ENCODE data around the gene TPPP3. TPM values are rescaled to one million over a fixed set of nuclear protein-coding genes. Genes with fewer than 3 reads are reported as not detected.
A peak's percentile ranks its signal among the peaks of the same experiment; 100 is the strongest.
"Not testable (repeated sequence)": the region's sequence is repeated elsewhere in the genome, so short reads cannot be mapped to it uniquely, and the experiment has no call there.

TPPP3 gene
- total RNA-seq, 2 experiments from 2014 or later: not detected

- Mint-ChIP-seq H3K36me3 (ENCODE audit: low read depth) (no peaks in the 10 kb centered on the region), H3K4me1 (ENCODE audit: low read depth) (no peaks in the 10 kb centered on the region), H3K27me3 (peaks cover 2% of the 10 kb centered on the region), H3K4me3 (no peak overlapping the region), H3K9me3 (no peaks in the 10 kb centered on the region), H3K27ac (no peak overlapping the region)
- no peak for ATAC-seq
- ChIA-PET POLR2A (no interaction called here), CTCF (interaction anchor here (1.2 to 2.4 kb wide), 2 partner anchors 15 to 20 kb away, joined by 3 to 7 read pairs; no protein-coding TSS in a partner anchor)
- intact Hi-C loops (cut with micrococcal nuclease): no loop called here
- no peak for TF ChIP-seq CTCF (IDR thresholded peaks at IDR 0.05)
- DNase-seq: no peak
These were observed 14.7 kb downstream of the TPPP3 start for GRCh38 chr16:67378642-67379041.

GRCh38 chr16:67376012-67376411, 17.3 kb downstream of the TPPP3 start:
- H3K27ac Mint-ChIP-seq; POLR2A ChIA-PET; H3K36me3 Mint-ChIP-seq (ENCODE audit: low read depth); H3K9me3 Mint-ChIP-seq; H3K4me1 Mint-ChIP-seq (ENCODE audit: low read depth); ATAC-seq; intact Hi-C loops (cut with micrococcal nuclease); H3K4me3 Mint-ChIP-seq; DNase-seq; H3K27me3 Mint-ChIP-seq: not testable (repeated sequence)
- CTCF ChIA-PET: interaction anchor here (1.4 kb wide), 1 partner anchor 49 kb away, joined by 4 read pairs; the partner anchor contains the start of genes KCTD19 and LRRC36

- POLR2A ChIA-PET: no interaction called here
- H3K36me3 Mint-ChIP-seq (ENCODE audit: low read depth): no peaks in the 10 kb centered on the region
These were observed 20.6 kb downstream of the TPPP3 start for GRCh38 chr16:67372664-67373063.

GRCh38 chr16:67370661-67371060, 22.6 kb downstream of the TPPP3 start:
- ChIA-PET POLR2A (interaction anchor here (0.7 kb wide), 1 partner anchor 46 kb away, joined by 3 read pairs; no protein-coding TSS in a partner anchor), CTCF (no interaction called here)
- no peak for ATAC-seq

More at GRCh38 chr16:67372664-67373063, 20.6 kb downstream of the TPPP3 start:
- H3K9me3 Mint-ChIP-seq: no peaks in the 10 kb centered on the region
- H3K4me3 Mint-ChIP-seq: no peak overlapping the region
- no peak overlapping the region for H3K27ac Mint-ChIP-seq
- peak; percentile 48 for TF ChIP-seq CTCF (IDR thresholded peaks at IDR 0.05)
- peaks cover 3% of the 10 kb centered on the region for H3K27me3 Mint-ChIP-seq
- no peaks in the 10 kb centered on the region for H3K4me1 Mint-ChIP-seq (ENCODE audit: low read depth)
- ATAC-seq: no peak
- intact Hi-C loops (cut with micrococcal nuclease): no loop called here
- CTCF ChIA-PET: interaction anchor here (1.1 to 2.0 kb wide), 5 partner anchors 9 to 185 kb away, joined by 3 to 6 read pairs (median 5); no protein-coding TSS in a partner anchor
- DNase-seq: no peak

GRCh38 chr16:67364600-67365235, 28.6 kb downstream of the TPPP3 start:
- H3K4me3 Mint-ChIP-seq: no peak overlapping the region
- ATAC-seq: no peak
- H3K4me1 Mint-ChIP-seq (ENCODE audit: low read depth): peaks cover 5% of the 10 kb centered on the region
- no peak for DNase-seq
- H3K27me3 Mint-ChIP-seq: peaks cover 4% of the 10 kb centered on the region
- intact Hi-C loops (cut with micrococcal nuclease): no loop called here
- TF ChIP-seq CTCF (IDR thresholded peaks at IDR 0.05): no peak
- no peak overlapping the region for H3K27ac Mint-ChIP-seq
- no peaks in the 10 kb centered on the region for H3K9me3 Mint-ChIP-seq
- no peaks in the 10 kb centered on the region for H3K36me3 Mint-ChIP-seq (ENCODE audit: low read depth)
- POLR2A ChIA-PET: no interaction called here
- CTCF ChIA-PET: interaction anchor here (0.8 to 2.1 kb wide), 6 partner anchors 15 to 80 kb away, joined by 3 to 5 read pairs (median 4); no protein-coding TSS in a partner anchor

More at GRCh38 chr16:67370661-67371060, 22.6 kb downstream of the TPPP3 start:
- no peak for TF ChIP-seq CTCF (IDR thresholded peaks at IDR 0.05)
- no peaks in the 10 kb centered on the region for H3K4me1 Mint-ChIP-seq (ENCODE audit: low read depth)
- intact Hi-C loops (cut with micrococcal nuclease): no loop called here
- no peak for DNase-seq
- no peak overlapping the region for H3K27ac Mint-ChIP-seq
- no peaks in the 10 kb centered on the region for H3K36me3 Mint-ChIP-seq (ENCODE audit: low read depth)
- peaks cover 1% of the 10 kb centered on the region for H3K27me3 Mint-ChIP-seq
- H3K9me3 Mint-ChIP-seq: no peaks in the 10 kb centered on the region
- H3K4me3 Mint-ChIP-seq: no peak overlapping the region
